ENCODE measurements around the gene IDH1.

IDH1 gene

DNA sequence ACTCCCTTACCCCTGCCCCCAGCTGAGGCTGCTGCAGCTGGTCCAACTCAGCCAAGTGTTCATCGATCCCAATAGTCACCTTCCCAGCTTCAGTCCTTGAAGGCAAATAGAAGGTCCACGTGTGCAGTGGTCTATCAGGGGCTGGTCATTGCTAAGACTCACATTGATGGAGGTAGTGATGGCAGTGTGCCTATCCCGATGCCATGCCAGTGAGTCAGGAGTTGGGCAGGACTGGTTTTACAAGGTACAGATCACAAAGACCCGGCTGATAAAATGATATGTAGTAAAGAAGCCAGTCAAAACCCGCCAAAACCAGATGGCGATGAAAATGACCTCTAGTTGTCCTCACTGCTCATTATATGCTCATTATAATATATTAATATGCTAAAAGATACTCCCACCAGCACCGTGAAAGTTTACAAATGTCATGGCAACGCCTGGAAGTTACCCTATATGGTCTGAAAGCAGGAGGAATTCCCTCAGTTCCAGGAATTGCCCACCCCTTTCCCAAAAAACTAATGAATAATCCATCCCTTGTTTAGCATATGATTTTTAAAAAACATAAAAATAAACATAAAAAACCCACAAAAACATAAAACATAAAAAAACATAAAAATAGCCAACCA lies 62.1 kb downstream of the IDH1 start:
- H3K4me3 ChIP-seq (ENCODE audit: low read depth in 1 of 5, low read length in 5 of 5), result no peak overlapping the region
- H3K36me3 ChIP-seq (ENCODE audit: control insufficient read depth in 5 of 5, insufficient read depth in 5 of 5, low read length in 5 of 5), result no peaks in the 10 kb centered on the region
- no peak overlapping the region for H3K27ac ChIP-seq (ENCODE audit: low read depth, low read length)
- H3K9ac ChIP-seq (ENCODE audit: low read length in 5 of 5), result no peak overlapping the region
- H3K27me3 ChIP-seq (ENCODE audit: control insufficient read depth in 5 of 5, insufficient read depth in 4 of 5, low read length in 5 of 5), result peaks cover 0 to 8% (median 3%) of the 10 kb centered on the region in 5 donors
- H3K9me3 ChIP-seq (ENCODE audit: control insufficient read depth in 5 of 5, low read length in 5 of 5), result no peaks in the 10 kb centered on the region
- H3K4me1 ChIP-seq (ENCODE audit: control insufficient read depth in 5 of 5, insufficient read depth in 5 of 5, low read length in 5 of 5), result no peaks in the 10 kb centered on the region

DNA sequence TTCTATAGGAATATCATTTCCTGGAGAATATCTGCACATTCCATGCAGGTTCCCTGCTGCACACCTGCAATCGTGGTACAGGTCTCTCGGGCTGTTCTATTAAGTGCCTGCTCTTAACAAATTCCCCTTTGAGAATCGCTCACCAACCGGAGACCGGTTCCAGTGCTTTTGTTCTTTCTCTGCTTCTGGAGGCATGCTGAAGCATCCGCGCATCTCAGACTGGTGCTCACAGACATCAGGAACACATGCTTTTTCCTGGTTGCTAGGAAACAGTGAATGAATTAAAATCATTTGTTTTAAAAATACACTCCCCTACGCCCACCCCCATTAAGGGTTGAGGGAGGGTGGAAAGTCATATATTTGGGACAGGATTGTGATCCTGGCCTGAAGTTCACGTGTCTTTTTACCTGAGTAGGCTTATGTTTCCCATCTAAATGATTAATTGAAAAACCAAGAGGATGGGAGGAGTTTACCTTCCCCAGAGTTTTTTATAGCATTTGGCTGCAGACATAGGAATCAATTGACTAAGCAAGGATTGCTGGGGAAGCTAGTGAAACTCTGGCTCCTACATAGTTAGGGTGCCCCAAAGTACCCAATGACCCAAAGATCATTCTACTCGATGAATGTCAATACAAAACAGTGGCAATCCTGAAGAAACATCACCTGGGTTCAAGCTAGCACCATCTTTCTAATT lies 64.9 kb downstream of the IDH1 start, which contains the start of gene C2orf80:
C2orf80 (minus strand) TSS at position 221 of the 694 bp plus-strand sequence. CDS start 3,044 bp downstream, outside the sequence.
- H3K36me3 ChIP-seq (ENCODE audit: control insufficient read depth in 5 of 5, insufficient read depth in 5 of 5, low read length in 5 of 5), result no peaks in the 10 kb centered on the region
- H3K4me1 ChIP-seq (ENCODE audit: control insufficient read depth in 5 of 5, insufficient read depth in 5 of 5, low read length in 5 of 5), result no peaks in the 10 kb centered on the region
- H3K4me3 ChIP-seq (ENCODE audit: low read depth in 1 of 5, low read length in 5 of 5), result no peak within 1 kb of the TSS
- no peaks in the 10 kb centered on the region for H3K9me3 ChIP-seq (ENCODE audit: control insufficient read depth in 5 of 5, low read length in 5 of 5)
- no peak within 1 kb of the TSS for H3K27ac ChIP-seq (ENCODE audit: low read depth, low read length)
- no peak within 1 kb of the TSS for H3K9ac ChIP-seq (ENCODE audit: low read length in 5 of 5)
- peaks cover 0 to 11% (median 8%) of the 10 kb centered on the region in 5 donors for H3K27me3 ChIP-seq (ENCODE audit: control insufficient read depth in 5 of 5, insufficient read depth in 4 of 5, low read length in 5 of 5)

DNA sequence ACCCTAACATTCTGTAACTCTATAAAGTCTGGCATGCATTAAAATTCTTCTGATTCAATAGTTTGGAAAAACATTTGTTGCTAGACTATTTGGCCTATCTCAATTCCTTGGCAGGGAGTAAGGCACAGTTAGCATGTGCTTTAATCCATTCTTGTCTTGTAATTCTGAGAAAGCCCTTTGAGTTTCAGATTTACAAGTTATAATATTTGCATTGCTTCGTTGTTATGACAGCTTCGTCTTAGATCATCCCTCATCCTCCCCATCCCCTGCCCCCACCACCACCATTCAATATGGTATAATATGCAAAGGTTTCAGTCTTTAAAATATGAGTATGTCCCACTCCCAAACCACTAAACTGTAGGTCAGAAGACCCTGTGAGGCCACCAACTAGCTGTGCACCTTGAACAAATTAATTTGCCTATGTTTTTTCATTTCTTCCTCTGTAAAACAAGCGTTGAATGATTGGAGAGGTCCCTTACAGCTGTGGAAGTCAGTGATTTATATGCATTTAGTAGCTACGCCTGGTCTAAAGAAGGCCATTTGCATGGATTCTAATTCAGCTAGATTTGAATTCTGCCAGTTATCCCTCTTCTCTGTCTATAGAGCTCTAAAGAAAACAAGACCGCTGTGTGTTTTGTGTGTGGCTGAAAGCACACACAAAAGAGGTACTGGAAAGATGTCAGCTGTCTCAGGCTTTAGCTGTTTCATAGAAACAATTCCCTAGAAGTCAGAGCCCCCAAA lies 65.6 kb downstream of the IDH1 start:
- Histone ChIP-seq H3K4me1 (ENCODE audit: control insufficient read depth in 5 of 5, insufficient read depth in 5 of 5, low read length in 5 of 5) (no peaks in the 10 kb centered on the region), H3K4me3 (ENCODE audit: low read depth in 1 of 5, low read length in 5 of 5) (no peak overlapping the region), H3K27ac (ENCODE audit: low read depth, low read length) (no peak overlapping the region), H3K27me3 (ENCODE audit: control insufficient read depth in 5 of 5, insufficient read depth in 4 of 5, low read length in 5 of 5) (peaks cover 0 to 11% (median 8%) of the 10 kb centered on the region in 5 donors), H3K9ac (ENCODE audit: low read length in 5 of 5) (no peak overlapping the region), H3K9me3 (ENCODE audit: control insufficient read depth in 5 of 5, low read length in 5 of 5) (no peaks in the 10 kb centered on the region), H3K36me3 (ENCODE audit: control insufficient read depth in 5 of 5, insufficient read depth in 5 of 5, low read length in 5 of 5) (no peaks in the 10 kb centered on the region)

DNA sequence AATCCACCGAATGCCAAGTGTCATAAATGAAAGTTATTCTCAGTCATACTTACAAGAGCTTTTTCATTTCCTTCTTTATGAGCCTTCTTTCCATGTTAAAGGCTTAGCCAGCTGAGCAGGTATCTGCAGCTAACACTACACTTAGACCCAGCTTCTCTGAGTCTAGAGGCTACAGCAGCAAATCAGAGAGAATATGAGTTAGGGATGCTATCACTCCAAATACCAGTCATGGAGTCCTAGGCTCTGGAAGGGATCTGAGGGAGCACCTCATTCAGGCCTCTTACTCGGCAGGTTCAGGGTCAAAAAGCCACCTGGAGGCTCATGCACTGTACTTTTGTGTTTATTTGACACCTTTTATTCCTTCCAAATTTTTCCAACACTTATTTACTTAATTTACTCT lies 68.0 kb downstream of the IDH1 start:
- Histone ChIP-seq H3K4me3 (ENCODE audit: low read depth in 1 of 5, low read length in 5 of 5) (no peak overlapping the region), H3K9me3 (ENCODE audit: control insufficient read depth in 5 of 5, low read length in 5 of 5) (no peaks in the 10 kb centered on the region), H3K27me3 (ENCODE audit: control insufficient read depth in 5 of 5, insufficient read depth in 4 of 5, low read length in 5 of 5) (peaks cover 0 to 11% (median 8%) of the 10 kb centered on the region in 5 donors), H3K9ac (ENCODE audit: low read length in 5 of 5) (no peak overlapping the region), H3K36me3 (ENCODE audit: control insufficient read depth in 5 of 5, insufficient read depth in 5 of 5, low read length in 5 of 5) (no peaks in the 10 kb centered on the region), H3K4me1 (ENCODE audit: control insufficient read depth in 5 of 5, insufficient read depth in 5 of 5, low read length in 5 of 5) (peaks cover 0 to 4% (median 0%) of the 10 kb centered on the region in 5 donors), H3K27ac (ENCODE audit: low read depth, low read length) (no peak overlapping the region)

DNA sequence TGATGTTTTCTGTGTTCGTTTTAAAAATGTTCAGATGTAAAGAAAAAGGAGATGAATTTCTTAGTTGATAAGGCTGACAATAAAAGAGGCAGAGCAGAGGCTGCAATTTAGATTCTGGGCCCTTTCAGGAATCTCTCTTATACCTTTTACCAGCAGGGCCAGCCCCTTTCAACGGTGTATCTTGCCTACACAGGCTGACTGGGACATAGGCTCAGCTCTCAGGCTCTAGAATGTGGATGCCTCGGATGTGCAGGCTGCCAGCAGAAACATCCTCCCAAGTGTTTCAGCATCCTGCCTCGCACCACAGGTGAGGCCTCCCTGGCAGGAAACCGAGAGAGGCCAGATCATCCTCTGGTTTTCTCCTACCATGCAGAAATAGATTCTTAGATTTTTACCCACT lies 68.4 kb downstream of the IDH1 start:
- Histone ChIP-seq H3K36me3 (ENCODE audit: control insufficient read depth in 5 of 5, insufficient read depth in 5 of 5, low read length in 5 of 5) (no peaks in the 10 kb centered on the region), H3K9me3 (ENCODE audit: control insufficient read depth in 5 of 5, low read length in 5 of 5) (no peaks in the 10 kb centered on the region), H3K27ac (ENCODE audit: low read depth, low read length) (no peak overlapping the region), H3K9ac (ENCODE audit: low read length in 5 of 5) (no peak overlapping the region), H3K4me3 (ENCODE audit: low read depth in 1 of 5, low read length in 5 of 5) (no peak overlapping the region), H3K4me1 (ENCODE audit: control insufficient read depth in 5 of 5, insufficient read depth in 5 of 5, low read length in 5 of 5) (peaks cover 0 to 4% (median 0%) of the 10 kb centered on the region in 5 donors), H3K27me3 (ENCODE audit: control insufficient read depth in 5 of 5, insufficient read depth in 4 of 5, low read length in 5 of 5) (peaks cover 0 to 11% (median 8%) of the 10 kb centered on the region in 5 donors)

Measured in subcutaneous abdominal adipose tissue (tissue), 5 donors.